ENCODE data around the gene MPO. TPM values are rescaled to one million over a fixed set of nuclear protein-coding genes. Genes with fewer than 3 reads are reported as not detected.

The MPO gene
- polyA plus RNA-seq, 4 donors = 2.8 to 10.8 (median 4.0) TPM

DNA sequence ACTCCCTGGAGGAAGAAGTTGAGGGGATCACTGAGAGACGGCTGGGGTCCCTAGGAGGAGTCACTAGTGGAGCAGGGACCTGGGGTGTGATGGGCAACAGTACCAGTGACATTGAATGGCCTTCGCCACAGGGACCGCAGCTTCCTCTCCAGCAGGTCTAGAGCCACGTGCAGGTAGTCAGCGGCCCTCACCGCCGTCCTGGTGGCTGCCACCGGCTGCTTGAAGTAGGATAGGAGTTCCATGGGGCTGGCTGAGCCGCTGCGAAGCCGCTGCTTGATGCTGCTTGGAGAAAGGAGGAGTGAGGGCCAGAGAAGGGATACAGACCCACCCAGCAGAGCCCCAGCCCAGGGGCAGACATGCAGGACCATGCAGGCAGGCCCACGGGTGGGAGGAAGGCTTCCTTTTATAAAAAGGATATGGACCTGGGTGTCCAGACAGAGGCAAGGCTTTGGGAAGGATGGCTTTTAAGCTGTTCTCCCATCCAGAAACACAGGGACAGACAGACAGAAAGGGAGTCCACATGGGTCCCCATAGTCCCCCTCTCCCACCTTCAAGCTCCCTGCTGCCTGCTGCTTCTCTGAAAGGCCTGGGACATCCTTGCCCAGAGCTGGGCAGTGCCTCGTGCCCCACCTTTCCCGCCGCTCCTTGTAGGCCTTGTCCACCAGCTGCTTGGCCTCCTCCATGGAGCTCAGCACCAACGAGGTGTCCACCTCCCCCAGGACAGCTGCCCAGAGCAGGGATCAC, 827 bp downstream of the MPO start:
- DNase-seq (ENCODE audit: low read depth in 4 of 4, low spot score in 2 of 4) = no peak

GRCh38 chr17:58279016-58279711, 1.6 kb downstream of the MPO start:
- peak; percentile 7 to 49 (median 37) for DNase-seq (ENCODE audit: low read depth in 4 of 4, low spot score in 2 of 4)

GRCh38 chr17:58278661-58279015, 2.1 kb downstream of the MPO start:
- DNase-seq (ENCODE audit: low read depth in 4 of 4, low spot score in 2 of 4) = peak in 1 of 4 donors; percentile 5

DNA sequence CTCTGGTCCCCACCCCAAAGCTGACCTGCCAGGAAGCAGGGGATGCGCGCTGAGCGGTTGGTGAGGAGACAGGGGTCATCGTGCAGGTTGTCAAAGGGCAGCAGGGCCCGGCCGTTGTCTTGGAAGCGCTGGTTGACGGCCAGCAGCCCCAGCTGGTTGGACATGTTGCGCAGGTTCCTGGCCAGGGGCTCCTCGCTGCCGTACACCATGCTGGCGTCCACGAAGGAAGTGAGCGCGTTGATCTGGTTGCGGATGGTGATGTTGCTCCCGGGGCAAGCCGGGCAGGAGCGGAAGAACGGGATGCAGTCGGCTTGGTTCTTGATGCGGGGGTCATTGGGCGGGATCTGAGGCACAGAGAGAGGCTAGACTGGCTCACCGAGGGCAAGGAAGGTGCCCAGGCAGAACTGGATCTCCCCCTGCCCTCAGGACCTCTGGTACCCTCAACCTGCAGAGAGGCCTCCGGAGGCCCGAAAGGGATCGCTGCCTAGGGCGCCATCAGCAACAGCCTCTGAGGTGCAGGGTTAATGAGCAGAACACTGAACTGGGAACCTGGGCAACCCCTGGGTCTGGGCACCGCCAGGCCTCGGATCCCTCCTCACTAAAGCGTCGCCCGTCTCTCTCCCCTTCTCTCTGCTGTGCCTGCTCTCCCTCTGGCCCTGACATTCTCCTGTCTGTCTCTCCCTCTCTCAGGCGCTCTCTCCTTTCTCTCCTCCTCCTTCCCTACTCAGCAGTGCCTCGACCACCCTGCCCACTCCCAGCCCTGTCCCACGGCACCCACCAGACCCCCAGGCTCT, 2.7 kb downstream of the MPO start:
- no peak for DNase-seq (ENCODE audit: low read depth in 4 of 4, low spot score in 2 of 4)

GRCh38 chr17:58277107-58277801, 3.5 kb downstream of the MPO start:
- no peak for DNase-seq (ENCODE audit: low read depth in 4 of 4, low spot score in 2 of 4)

GRCh38 chr17:58276423-58276822, 4.3 kb downstream of the MPO start:
- no peak for DNase-seq (ENCODE audit: low read depth in 4 of 4, low spot score in 2 of 4)

DNA sequence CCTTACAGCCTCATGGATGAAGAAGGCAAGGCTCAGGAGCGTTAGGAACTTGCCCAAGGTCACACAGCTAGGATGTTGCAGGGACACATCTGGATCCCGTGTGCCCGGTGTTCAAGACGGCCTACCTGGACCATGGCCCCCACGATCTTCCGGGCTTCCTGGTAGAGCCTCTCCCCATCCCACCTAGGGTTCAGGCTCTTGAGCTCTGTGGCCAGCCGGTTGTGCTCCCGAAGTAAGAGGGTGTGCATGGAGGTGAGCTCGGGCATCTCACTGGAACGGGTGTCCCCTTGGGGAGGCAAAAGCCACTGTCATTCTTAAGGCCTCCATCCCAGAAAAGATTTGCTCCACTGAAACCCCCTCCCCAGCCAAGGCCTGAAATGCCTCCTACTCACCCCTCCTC, 5.3 kb downstream of the MPO start:
- no peak for DNase-seq (ENCODE audit: low read depth in 4 of 4, low spot score in 2 of 4)

DNA sequence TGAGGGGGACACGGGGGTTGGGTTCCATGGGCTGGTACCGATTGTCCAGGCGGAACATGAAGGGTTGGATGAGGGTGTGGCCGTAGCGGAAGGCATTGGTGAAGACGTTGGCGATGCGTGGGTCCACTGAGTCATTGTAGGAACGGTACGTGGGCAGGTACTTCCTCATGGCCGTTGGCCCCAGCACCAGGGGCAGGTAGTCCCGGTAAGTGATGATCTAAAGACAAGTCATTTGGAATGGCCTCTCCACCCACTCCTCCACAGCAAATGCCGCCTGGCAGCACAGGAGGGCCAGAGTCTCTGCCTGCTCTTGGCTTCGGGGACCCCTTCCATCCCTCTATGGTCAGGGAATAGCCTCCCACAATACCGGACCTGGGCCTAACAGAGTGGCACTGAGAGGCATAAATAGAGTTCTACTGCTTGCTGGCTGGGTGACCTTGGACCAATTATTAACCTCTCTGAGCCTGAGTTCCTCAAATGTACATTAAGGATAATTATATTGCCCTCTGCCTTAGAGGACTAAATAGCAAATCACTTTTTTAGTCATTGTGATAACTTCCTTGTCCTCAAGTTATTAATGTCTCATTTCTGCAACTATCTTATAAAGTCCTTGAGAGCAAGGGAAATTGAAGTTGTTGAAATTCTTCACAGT, 7.2 kb downstream of the MPO start:
- no peak for DNase-seq (ENCODE audit: low read depth in 4 of 4, low spot score in 2 of 4)

DNA sequence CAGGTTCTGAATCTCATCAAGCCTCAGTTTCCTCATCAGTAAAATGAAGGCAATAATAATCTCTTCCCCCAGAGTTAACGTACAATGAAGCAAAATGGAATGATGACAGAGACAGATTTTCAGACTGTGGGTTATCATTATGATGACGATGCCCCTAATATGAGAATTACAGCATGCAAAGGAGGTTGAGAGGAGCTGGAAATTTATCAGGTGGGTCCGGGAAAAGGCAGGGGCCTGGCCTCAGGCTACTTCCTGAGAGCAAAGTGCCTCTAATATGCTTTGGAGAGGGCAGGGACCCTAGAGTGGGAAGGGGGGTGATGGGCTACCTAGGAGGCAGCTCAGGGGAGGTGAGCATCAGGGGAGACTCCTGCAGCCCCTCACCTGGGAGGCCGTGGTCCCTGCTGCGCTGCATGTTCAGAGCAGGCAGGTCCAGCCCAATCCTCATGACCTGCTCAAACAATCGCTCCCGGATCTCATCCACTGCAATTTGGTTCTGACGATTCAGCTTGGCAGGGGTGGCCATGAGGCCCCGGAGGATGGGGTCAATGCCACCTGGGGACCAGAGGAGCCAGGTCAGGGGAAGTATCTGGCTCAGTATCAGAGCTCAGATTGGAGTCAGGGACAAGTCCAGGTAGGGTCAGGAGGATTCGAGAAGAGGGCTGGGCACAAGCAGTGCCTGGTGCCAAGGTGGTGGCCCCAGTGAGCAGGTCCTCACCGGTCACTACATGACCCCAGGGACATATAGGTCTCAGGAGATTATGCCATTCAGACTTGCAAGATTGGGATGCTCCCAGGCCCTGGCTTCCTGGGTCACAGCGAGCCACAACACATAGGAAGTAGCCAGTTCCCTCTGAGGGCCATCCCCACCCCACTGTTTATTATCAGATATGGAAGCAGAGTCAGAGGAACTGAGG, 8.1 kb downstream of the MPO start:
- DNase-seq (ENCODE audit: low read depth in 4 of 4, low spot score in 2 of 4) = no peak

- no peak for DNase-seq (ENCODE audit: low read depth in 4 of 4, low spot score in 2 of 4)
These were observed 9.4 kb downstream of the MPO start for GRCh38 chr17:58271216-58271931.

DNA sequence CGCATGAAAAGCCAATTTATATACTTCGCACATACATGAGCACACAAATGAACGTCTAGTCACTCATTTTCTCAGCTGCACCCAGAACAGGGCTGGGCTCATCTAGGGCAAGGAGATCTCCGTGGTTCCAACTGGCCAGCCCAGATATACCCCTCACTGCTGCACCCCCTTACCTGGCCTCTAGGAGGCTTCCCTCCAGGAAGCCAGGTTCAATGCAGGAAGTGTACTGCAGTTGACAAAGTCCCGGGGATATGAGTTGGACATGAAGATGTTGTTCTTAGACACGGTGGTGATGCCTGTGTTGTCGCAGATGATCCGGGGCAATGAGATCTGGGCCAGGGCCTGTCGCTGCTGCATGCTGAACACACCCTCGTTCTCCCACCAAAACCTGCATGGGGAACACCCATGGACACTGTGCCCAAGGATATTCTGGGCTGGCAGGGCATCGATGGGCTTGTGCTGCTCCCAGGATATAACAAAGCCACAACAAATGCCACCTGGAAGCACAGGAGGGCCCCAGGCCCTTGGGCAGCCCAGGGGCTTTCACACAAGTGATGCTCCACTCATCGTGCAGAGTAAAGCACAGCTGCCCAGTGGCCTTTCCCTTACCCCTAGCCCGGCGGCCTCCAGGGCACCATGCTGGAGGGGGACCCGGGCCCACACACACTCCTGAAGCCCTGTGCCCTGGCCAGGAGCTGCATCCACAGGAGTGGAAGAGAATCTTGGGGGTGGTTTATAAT, 10.1 kb downstream of the MPO start:
- DNase-seq (ENCODE audit: low read depth in 4 of 4, low spot score in 2 of 4) = no peak

DNA sequence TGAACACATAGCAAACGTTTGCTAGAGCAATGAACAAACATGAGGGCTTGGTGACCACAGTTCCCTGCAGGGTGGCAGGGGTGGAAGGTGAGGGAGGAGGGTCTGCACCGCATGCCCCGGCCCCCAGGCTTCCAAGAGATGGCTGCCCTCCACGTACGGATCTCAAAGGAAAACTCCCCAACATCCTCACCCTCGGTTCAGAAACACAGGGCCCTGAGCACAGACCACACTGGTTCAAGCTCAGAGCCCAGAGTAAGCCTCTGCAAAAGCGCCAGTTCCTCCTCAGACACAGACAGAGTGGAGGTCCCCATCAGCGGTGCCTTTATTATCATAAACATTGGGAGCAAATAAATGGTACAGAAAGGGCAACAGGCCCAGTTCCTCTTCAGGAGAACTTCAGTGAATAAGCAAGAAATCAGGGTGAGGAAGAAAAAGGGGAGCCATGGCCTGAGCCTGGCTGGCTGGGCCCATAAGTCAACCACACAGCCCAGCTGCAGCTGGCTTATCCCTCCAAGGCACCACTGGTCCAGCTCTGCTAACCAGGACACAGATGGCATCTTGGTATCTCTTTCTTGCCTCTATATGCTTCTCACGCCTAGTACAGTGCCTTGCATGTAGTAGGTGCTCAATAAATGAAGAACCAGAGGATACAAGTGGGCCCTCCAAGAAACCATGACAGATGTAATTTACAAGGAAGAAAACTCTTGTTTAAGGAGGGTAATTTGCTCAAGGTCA, 11.0 kb downstream of the MPO start:
- no peak for DNase-seq (ENCODE audit: low read depth in 4 of 4, low spot score in 2 of 4)

GRCh38 chr17:58268774-58269556, 11.8 kb downstream of the MPO start:
- no peak for DNase-seq (ENCODE audit: low read depth in 4 of 4, low spot score in 2 of 4)

DNA sequence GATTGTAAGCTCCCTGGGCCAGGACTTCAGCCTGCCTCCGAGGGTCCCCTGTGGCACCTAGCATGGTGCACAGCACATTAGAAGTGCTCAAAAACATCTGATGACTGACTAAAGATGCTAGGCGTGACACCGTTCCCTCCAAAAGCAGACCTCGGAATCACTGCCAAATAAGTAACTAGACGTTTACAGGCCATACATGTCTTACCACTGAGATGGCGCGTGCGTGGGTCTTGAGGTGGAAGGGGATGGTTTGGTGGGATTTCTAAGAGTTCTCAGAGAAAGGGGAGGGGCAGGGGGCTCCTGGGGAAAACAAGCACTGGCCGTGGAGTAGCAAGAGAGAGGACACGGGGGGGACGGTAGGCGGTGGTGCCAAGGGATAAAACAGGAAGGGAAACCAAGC, 12.4 kb downstream of the MPO start:
- DNase-seq (ENCODE audit: low read depth in 4 of 4, low spot score in 2 of 4) = no peak

GRCh38 chr17:58267347-58268324, 13.1 kb downstream of the MPO start:
- no peak for DNase-seq (ENCODE audit: low read depth in 4 of 4, low spot score in 2 of 4)
